Hematopoietic multipotent progenitor cell treated with erythropoietin and hydrocortisone succinate and interleukin-3 and kit ligand, for 15 days (in vitro differentiated cells): ENCODE results near the gene SLC9A9.
"Not testable (repeated sequence)": the region's sequence is repeated elsewhere in the genome, so short reads cannot be mapped to it uniquely, and the experiment has no call there.

Experiments used
- DNase-seq: peaks from one replicate; pipeline ENCODE4 v3.0.0-alpha.2; 2015; ENCODE audit warnings: low spot score

Gene SLC9A9

GRCh38 chr3:143755978-143756377, 92.3 kb downstream of the SLC9A9 start:
- no peak for DNase-seq

DNA sequence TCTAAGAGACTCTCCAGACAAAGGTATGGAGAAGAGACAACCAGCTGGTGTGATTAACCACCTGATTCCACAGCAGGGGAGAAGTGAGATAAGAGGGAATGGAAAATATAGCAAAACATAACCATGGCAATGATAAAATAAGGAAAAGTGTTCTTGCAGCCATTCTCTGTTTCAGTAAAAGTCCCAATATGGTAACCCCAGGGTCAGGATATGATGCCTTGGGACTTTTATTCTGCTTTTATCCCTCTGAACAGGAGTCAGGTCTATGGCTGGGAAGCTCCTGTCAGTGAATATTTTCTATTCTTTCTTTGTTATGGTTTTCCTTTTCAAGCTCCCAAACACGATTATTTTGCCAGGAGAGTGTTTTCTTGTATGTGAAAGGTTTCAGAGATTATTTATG, 94.2 kb downstream of the SLC9A9 start:
- no peak for DNase-seq

DNA sequence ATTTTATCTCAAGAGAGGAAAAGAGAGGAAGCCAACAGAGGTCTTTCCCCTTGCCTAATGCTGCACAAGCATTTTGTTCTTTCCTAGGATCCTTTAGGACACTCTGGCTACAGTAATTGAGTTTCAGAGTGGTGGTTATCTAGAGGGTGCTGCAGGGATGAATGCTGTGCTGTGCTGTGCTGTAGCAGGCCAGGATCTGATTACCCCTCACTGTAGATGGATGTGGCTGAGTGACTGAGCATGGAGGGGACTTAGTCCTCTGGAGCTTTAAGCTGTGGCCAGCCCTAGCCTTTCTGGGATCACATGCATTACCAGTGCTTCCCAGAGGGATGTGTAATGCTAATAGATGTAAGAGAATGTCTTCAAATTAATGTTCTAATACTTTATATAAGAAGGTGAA, 94.8 kb downstream of the SLC9A9 start:
- no peak for DNase-seq

DNA sequence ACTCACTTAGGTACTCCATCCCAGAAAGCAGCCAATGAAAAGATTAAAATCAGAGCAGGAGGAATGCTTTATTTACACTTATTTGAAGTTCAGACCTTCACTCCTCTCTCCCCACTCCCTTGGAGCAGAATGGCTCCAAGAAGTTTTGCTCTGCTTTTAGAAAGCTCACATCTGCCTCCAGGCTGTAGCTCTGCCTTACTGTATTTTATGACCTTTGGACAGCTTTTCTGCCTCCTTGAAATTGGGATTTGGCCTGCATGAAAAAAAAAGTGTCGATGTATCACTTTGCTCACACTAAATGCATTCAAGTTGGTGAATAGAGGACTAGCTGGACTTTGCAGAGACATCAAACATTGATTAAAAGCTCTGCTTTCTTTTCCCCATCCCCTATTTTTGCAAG, 95.3 kb downstream of the SLC9A9 start:
- no peak for DNase-seq

DNA sequence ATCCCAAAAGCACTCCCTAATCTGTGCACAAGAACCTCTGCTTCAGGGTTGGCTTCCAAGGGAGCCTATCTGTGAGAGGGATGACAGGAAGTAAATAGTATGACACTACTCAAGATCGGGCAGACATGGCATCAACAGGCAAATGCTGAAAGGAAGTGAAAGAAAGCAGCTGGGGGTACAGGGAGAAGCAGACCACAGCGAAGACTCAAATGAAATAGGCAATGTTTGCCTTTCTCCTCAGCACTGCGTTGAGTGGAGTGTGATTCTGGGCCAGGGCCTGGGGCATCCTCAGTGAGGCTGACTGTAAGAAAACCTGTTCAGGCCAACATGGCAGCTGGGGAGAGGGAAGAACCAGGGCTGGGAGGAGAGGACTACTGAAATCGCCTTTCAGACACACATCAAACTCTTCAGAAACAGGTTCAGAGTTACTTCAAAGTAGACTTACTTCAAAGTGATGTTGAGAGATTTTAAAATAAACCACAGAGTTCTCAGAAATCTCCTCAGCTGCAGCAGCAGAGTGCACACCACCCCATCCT, 96.6 kb downstream of the SLC9A9 start:
- DNase-seq: no peak

GRCh38 chr3:143750841-143751240, 97.4 kb downstream of the SLC9A9 start:
- DNase-seq: no peak

DNA sequence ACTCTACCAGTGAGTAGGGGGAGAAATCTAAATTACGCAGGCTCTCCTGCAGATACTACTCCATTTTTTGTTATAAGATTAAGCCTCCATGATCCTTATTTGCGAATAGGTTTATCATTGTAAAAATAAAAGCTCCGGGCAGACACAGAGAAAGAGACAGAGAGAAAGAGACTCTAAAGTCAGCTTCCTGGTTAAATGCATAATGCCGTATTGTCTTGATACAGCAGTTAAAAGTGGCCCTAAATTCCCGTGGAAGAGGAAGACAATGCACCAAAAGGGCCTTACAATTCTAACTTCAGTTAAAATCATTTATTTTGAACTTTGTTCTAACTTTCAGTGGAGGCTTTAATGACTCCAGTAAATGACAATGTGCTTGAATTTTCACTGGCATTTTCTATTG, 98.3 kb downstream of the SLC9A9 start:
- DNase-seq: no peak

GRCh38 chr3:143737065-143737464, 111.2 kb downstream of the SLC9A9 start:
- DNase-seq: no peak

DNA sequence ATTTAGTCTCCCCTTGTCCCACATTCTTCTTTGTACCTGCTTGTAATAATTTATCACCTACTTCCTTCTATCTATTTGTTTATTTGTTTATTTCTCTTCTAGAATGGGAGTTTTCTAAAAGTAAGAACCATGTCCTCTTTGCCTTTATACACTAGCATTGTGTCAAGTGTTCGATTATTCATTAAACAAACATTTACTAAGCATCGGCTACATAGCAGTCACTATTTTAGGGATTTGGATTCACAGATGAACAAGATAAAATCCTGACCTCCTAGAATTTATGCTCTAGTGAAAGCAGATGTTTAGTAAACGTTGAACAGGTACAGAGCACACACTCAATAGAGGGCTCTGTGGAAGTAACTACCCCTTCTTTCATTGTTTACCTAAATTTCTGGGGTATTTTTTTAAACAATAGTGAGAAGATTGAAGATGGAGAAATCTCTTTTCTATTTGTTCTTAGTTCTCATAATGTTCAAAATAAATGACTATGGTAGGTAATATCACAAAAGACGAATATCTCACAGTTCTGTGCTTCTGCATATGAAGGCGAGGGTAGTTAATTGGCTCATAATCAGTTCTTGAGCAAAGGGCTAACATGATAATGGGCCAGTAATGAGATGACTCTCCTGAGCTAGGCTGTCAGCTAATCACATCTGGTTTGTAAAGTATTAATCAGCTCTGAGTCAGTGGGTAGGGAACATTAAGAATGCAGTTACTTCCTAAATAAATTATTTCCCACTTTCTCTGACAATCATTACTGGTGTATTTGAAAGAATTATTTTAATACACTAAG, 111.9 kb downstream of the SLC9A9 start:
- no peak for DNase-seq

GRCh38 chr3:143731776-143732175, 116.5 kb downstream of the SLC9A9 start:
- no peak for DNase-seq

- no peak for DNase-seq
These were observed 116.9 kb downstream of the SLC9A9 start for GRCh38 chr3:143731320-143731719.

DNA sequence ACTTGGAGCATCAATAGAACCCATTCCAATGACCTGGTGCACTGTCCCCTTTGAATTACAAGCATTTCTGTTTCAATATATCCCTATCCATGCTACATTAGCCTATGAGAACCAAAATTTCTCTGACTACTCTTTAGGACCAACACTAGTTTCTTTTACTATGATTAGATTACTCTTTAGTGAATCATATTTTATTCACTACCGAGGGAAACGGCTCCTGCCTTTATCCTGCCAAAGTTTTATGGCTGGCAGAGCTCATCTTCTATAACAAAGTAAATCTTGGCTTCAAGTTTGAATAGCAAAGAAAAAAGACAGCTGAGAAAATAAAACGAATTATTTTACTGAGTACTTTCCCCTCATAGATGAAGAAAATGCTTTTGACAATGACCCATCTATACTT, 120.9 kb downstream of the SLC9A9 start:
- no peak for DNase-seq

GRCh38 chr3:143726727-143727126, 121.5 kb downstream of the SLC9A9 start:
- DNase-seq: no peak

DNA sequence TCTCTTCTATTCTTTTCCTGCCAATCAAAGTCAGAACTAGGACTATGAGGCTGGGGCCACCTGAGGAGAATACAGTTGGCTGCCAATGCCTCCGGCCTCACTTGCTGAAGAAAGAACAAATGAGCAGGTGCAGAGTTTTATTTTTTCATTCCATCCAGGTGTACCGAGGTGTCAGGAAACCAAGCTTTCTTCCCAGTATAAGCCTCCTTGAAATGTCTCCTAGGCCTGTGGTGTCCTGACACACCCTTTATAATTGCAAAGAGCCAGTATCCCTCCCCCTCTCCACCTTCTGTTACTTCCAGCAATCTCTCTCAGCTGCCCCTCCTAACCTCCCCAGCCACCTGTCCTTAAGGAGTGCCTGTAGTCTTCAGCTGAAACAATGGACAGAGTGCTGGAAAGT, 127.9 kb downstream of the SLC9A9 start:
- no peak for DNase-seq

DNA sequence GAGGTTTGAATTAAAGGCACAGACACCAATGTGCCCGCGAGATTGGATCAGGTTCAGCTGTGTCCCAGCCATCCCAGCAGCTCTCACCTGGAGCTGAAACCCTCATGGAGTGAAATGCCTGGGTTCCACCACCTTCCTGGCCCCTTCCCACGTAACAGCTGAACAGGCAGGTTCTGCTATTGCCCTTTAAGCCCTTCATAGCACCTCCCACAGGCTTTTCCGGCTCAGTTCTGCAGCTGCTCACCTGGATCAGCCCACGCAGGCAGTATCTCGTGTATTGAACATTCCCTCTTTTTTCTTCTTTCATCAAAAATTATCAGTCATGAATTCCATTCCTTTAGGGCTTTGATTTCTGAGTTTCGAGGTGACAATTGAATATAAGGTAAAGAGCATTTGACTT, 129.8 kb downstream of the SLC9A9 start:
- DNase-seq: no peak

GRCh38 chr3:143716731-143717130, 131.5 kb downstream of the SLC9A9 start:
- DNase-seq: no peak

DNA sequence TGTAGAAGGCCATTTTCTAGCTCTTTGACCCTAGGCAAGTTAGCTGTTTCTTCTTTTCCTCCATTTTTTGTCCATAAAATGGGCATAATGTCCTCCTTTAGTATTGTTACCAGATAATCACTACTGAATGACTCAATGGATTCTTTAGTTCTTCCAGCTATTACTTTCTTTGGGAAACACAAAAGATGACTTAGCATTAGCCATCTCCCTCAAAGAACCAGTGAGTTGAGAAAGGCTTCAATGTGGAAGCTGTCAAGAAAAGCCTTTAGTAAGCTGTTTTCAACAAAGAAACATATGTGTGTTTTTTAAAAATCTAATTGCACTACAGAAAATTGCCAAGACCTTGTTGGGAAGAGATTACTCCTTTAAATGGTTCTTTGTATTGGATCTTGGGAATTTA, 135.7 kb downstream of the SLC9A9 start:
- DNase-seq: no peak

DNA sequence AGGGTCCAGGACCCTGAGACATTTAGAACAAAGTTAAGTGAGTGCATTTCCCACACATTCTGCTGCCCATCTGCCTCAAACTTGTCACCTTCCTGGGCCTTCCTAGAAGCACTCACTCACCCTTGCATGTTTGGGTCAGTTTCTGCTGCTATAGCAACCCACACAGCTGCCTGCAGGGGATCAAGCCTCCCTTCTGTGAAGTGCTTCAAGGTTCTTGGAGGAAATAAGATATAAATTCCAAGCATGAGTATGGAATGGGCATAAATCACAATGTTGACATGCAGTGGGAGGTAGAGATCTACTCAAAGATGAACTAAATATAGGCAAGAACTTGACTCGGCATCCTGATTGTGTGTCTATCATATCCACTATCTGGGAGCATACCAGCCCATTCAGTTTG, 140.4 kb downstream of the SLC9A9 start:
- no peak for DNase-seq

DNA sequence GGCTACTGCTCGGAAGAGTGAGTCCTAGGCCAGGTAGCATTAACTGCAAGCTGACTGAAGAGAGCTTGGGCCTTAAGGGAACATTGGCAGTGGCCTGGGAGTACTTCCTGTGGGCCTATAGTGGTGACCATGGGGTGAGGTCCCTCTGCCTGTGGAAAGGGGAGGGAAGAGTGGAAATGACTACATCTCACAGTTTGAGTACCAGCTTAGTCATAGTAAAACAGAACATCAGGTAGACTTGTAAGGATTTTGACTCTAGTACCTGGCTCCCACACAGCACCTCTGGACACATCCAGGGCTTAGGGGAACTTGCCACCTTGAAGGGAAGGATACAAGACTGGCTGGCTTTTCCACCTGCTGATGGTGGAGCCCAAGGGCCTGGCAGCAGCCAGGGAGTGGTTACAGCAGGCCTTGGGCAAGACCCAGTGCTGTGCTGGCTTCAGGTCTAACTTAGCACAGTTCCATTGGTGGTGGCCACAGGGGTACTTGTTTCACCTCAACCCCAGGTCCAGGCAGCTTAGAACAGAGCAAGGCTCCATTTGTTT, 147.8 kb downstream of the SLC9A9 start:
- DNase-seq: no peak

DNA sequence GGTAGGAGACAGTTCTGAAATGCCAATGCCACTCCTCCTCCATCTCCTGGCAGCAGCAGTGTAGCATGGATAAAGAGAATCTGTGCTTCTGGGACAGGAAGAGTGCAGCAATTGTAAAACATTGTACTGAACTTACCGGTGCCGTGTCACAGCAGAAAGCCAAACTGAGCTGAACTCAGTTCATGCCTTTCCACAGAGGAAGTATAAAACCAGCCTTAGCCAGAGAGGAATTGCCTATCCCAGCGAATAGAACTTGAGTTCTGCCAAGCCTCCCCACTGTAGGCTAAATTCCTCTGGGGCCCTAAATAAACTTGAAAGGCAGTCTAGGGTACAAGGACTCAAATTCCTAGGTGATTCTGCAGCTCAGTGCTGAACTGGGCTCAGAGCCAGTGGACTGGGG, 148.8 kb downstream of the SLC9A9 start:
- no peak for DNase-seq

DNA sequence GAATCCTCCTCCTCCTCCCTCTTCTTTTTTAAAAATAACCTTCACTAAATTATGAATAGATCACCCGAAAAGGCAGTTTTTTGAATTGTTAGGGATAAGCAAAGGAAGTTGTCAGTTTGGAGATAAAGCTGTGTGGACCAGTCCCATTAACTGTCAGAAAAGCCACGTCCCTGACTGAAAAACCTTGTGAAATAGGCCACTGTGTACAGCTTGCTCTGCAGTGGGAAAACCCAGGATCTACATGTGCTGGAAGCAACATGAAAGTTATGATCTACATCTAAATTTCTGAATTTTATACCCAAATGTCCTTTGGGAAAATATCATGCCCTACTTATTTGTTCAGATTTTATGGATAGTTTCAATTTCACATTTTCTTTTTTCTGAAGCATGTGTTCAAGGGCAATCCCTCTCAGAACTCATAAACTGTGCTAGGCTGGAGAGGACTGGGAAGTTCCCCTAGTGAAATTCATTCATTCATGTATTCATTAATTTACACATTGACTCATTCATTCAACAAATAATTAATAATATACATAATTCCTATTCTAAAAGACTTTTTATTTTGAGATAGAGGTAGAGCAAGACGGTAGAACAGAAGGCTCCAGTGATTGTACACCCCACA, 149.5 kb downstream of the SLC9A9 start:
- DNase-seq: no peak

- no peak for DNase-seq
These were observed 150.3 kb downstream of the SLC9A9 start for GRCh38 chr3:143697975-143698374.

GRCh38 chr3:143695333-143695732, 152.9 kb downstream of the SLC9A9 start:
- not testable (repeated sequence) for DNase-seq
